GM12865 (cell line): ENCODE measurements around the gene SPEF1.

Experiments used
- DNase-seq: peaks from one replicate; pipeline ENCODE4 v3.0.0; 2010; ENCODE audit warnings: low read depth
- H3K4me3 ChIP-seq: 2 replicates; pipeline ENCODE4 v1.5.1; 2011; ENCODE audit warnings: mild to moderate bottlenecking, low read depth, low read length, control low read depth
- CTCF ChIP-seq: IDR thresholded peaks from 2 replicates; pipeline ENCODE4 v1.5.1; 2011; ENCODE audit warnings: low read length, control low read depth, low read depth, inconsistent platforms; ENCODE audit not compliant: insufficient read depth; ENCODE audit errors: missing control alignments

SPEF1 gene

GRCh38 chr20:3820901-3821727 lies 39.9 kb upstream of the SPEF1 start:
- no peak for TF ChIP-seq CTCF
- H3K4me3 ChIP-seq: peak overlapping the region; percentile 94
- DNase-seq: no peak

- DNase-seq: peak; percentile 96
- H3K4me3 ChIP-seq: peak within 1 kb of the TSS; percentile 94
- TF ChIP-seq CTCF: peak; percentile 96
These were observed 39.0 kb upstream of the SPEF1 start, which contains the start of gene AP5S1 for GRCh38 chr20:3820048-3820900. TSS of gene AP5S1 (plus strand) at chr20:3820547. CDS start at chr20:3822118, 1,571 bp downstream.

GRCh38 chr20:3819411-3820047 lies 38.3 kb upstream of the SPEF1 start:
- peak overlapping the region; percentile 94 for H3K4me3 ChIP-seq
- DNase-seq: no peak
- TF ChIP-seq CTCF: no peak

- peak; percentile 72 for DNase-seq
- no peak overlapping the region for H3K4me3 ChIP-seq
- TF ChIP-seq CTCF: peak; percentile 54
These were observed 37.2 kb upstream of the SPEF1 start for GRCh38 chr20:3818155-3819151.

GRCh38 chr20:3815703-3816315 lies 34.6 kb upstream of the SPEF1 start:
- TF ChIP-seq CTCF: no peak
- peak; percentile 47 for DNase-seq
- no peak overlapping the region for H3K4me3 ChIP-seq

GRCh38 chr20:3814928-3815495 lies 33.8 kb upstream of the SPEF1 start:
- no peak for TF ChIP-seq CTCF
- no peak overlapping the region for H3K4me3 ChIP-seq
- DNase-seq: no peak
